GM12878 (cell line): ENCODE data around the gene SP8. TPM values are rescaled to one million over a fixed set of nuclear protein-coding genes. Genes with fewer than 3 reads are reported as not detected.
"Not testable (repeated sequence)": the region's sequence is repeated elsewhere in the genome, so short reads cannot be mapped to it uniquely, and the experiment has no call there.

Experiments
- ATAC-seq: fragments of 200-7000 bp; cut with Tn5 transposase; 3 replicates; pipeline ENCODE4 v1.9.1; 2020; ENCODE audit warnings: mild to moderate bottlenecking, moderate library complexity
- BruUV-seq: library from RNA; stranded (reverse); fragments of 400-500 nt; replicated peaks from 2 replicates; lab custom pipeline; 2021; lab: Mats Ljungman, UMichigan
- CTCF ChIA-PET: fragments of 300-600 bp; sonication (Branson Sonifier 250); formaldehyde crosslinking; extraction: SDS; loops from one replicate; lab custom pipeline; 2021; ENCODE audit warnings: inconsistent platforms; lab: Yijun Ruan, JAX
- POLR2A ChIA-PET: fragments of 350-600 bp; formaldehyde crosslinking; extraction: SDS; loops from one replicate; lab custom pipeline; 2021; ENCODE audit warnings: inconsistent platforms; lab: Charles Lee
- RAD21 ChIA-PET: fragments of 300-600 bp; sonication (Branson Sonifier 250); formaldehyde crosslinking; loops from one replicate; lab custom pipeline; 2023; ENCODE audit warnings: antibody characterized with exemption; ENCODE audit not compliant: unreplicated experiment; lab: Charles Lee
- SMC1A ChIA-PET: fragments of 300-600 bp; sonication (Branson Sonifier 250); formaldehyde crosslinking; loops from one replicate; lab custom pipeline; 2023; ENCODE audit not compliant: unreplicated experiment, uncharacterized antibody; lab: Charles Lee
- DNase-seq: peaks from one replicate; pipeline ENCODE4 v3.0.0-alpha.2; 2011; ENCODE audit warnings: low read depth, low spot score
- FAIRE-seq: peaks from 3 replicates; lab custom pipeline; 2011; peaks lifted over from hg19 to GRCh38; lab: Jason Lieb, UNC
- H2AFZ ChIP-seq: 2 replicates; pipeline ENCODE4 v1.6.0; 2011; ENCODE audit warnings: low read depth, low read length, control low read depth; ENCODE audit not compliant: control insufficient read depth
- H3K27ac ChIP-seq: 2 replicates; pipeline ENCODE4 v1.5.1; 2011; ENCODE audit warnings: control low read depth; ENCODE audit not compliant: control insufficient read depth, insufficient read depth
- H3K27me3 ChIP-seq, 2 experiments: replicated peaks in 1 of 2; 2 replicates each; pipeline versions ENCODE4 v1.6.0 to v1.6.1; 2011; ENCODE audit warnings: low read length in 1 of 2; ENCODE audit not compliant: control insufficient read depth in 2 of 2, insufficient read depth in 2 of 2
- H3K36me3 ChIP-seq, 2 experiments: 2 replicates each; pipeline ENCODE4 v1.5.1; 2011; ENCODE audit warnings: low read length in 1 of 2; ENCODE audit not compliant: control insufficient read depth in 2 of 2, insufficient read depth in 2 of 2
- H3K4me1 ChIP-seq: 2 replicates; pipeline ENCODE4 v1.6.1; 2011; ENCODE audit warnings: mild to moderate bottlenecking, low read length, moderate library complexity, mixed read lengths; ENCODE audit not compliant: control insufficient read depth, insufficient read depth
- H3K4me2 ChIP-seq: 2 replicates; pipeline ENCODE4 v1.6.0; 2011; ENCODE audit warnings: control low read depth; ENCODE audit not compliant: control insufficient read depth, insufficient read depth
- H3K4me3 ChIP-seq: fragments of 200-600 bp; sonication (generic); 2 replicates; pipeline ENCODE4 v1.5.1; 2016
- H3K79me2 ChIP-seq: 2 replicates; pipeline ENCODE4 v1.6.0; 2011; ENCODE audit warnings: low read length; ENCODE audit not compliant: control insufficient read depth, insufficient read depth
- H3K9ac ChIP-seq: 2 replicates; pipeline ENCODE4 v1.8.0; 2011; ENCODE audit warnings: low read length, control low read depth, mixed read lengths; ENCODE audit not compliant: control insufficient read depth, insufficient read depth
- H3K9me3 ChIP-seq: replicated peaks from 3 replicates; pipeline ENCODE4 v1.5.1; 2011; ENCODE audit warnings: mild to moderate bottlenecking, low read length; ENCODE audit not compliant: control insufficient read depth, insufficient read depth
- H4K20me1 ChIP-seq: 2 replicates; pipeline ENCODE4 v1.6.0; 2011; ENCODE audit not compliant: control insufficient read depth, insufficient read depth
- ATF3 ChIP-seq: IDR thresholded peaks from 2 replicates; pipeline ENCODE4 v1.6.1; 2011; ENCODE audit warnings: low read depth, mild to moderate bottlenecking, low read length, moderate library complexity, borderline replicate concordance; ENCODE audit errors: extremely low read depth
- BHLHE40 ChIP-seq, 2 experiments: fragments of 450-650 bp in 1 of 2; IDR thresholded peaks; 2 replicates each; pipeline ENCODE4 v1.6.1; 2011 to 2017; ENCODE audit warnings: low read depth in 2 of 2, borderline replicate concordance in 1 of 2, improper control_type of control experiment in 1 of 2, low read length in 1 of 2, mild to moderate bottlenecking in 1 of 2
- EZH2 ChIP-seq: IDR thresholded peaks from 2 replicates; pipeline ENCODE4 v1.6.1; 2012; ENCODE audit warnings: low read depth, mild to moderate bottlenecking, control low read depth, inconsistent platforms, low read length, borderline replicate concordance; ENCODE audit not compliant: control insufficient read depth
- IRF3 ChIP-seq: fragments of 450-650 bp; IDR thresholded peaks from 2 replicates; pipeline ENCODE4 v1.6.1; 2014; ENCODE audit warnings: mild to moderate bottlenecking
- RELB ChIP-seq: fragments of 450-650 bp; IDR thresholded peaks from 2 replicates; pipeline ENCODE4 v1.6.1; 2017; ENCODE audit warnings: low read depth, mild to moderate bottlenecking, moderate library complexity
- WGBS: methylation state at CpG from one replicate; pipeline ENCODE4 v1.1.6; 2016; ENCODE audit warnings: low lambda C conversion rate; ENCODE audit not compliant: insufficient replicate concordance, insufficient coverage; ENCODE audit errors: missing lambda C conversion rate; 5-methylcytosine and 5-hydroxymethylcytosine counted together
- in situ Hi-C: fragments of 300-500 bp; cut with MboI; formaldehyde crosslinking; loops from 9 replicates; pipeline ENCODE4 v1.14.3; 2018; ENCODE audit warnings: mixed read lengths
- intact Hi-C: fragments of 100-400 bp; cut with micrococcal nuclease; formaldehyde crosslinking; loops from one replicate; pipeline ENCODE4 v1.14.2; 2022; ENCODE audit not compliant: unreplicated experiment
- polyA plus RNA-seq, 11 experiments: library from polyadenylated mRNA; depleted of rRNA in 4 of 11; unstranded in 6 of 11; stranded (reverse) in 5 of 11; fragments of >200 nt; fragmentation: Nextera tagmentation in 4 of 11; fragmentation: Illumina TruSeq in 1 of 11; extraction: Ambion mirVana in 4 of 11; extraction: Trizol in 1 of 11; gene quantifications; 1 replicate in 1 of 11; 2 replicates in 10 of 11; pipeline versions ENCODE4 v1.2.1 to v1.2.3, GENCODE V29; 2011 to 2016; ENCODE audit warnings: inconsistent platforms in 2 of 11, missing spikeins in 2 of 11, low read depth in 1 of 11
- total RNA-seq, 4 experiments: library from RNA; depleted of rRNA in 3 of 4; stranded (reverse); fragments of >200 nt in 3 of 4; fragmentation: Illumina TruSeq in 1 of 4; extraction: Trizol in 1 of 4; gene quantifications; 2 replicates each; pipeline versions ENCODE4 v1.2.1 to v1.2.3, GENCODE V29; 2013 to 2021

The SP8 gene
- total and polyA plus RNA-seq, 10 of the 15 experiments (the other 5 are each of a cell fraction or from before 2014, with no cell fraction given): not detected

GRCh38 chr7:20826243-20826642, 39.6 kb upstream of the SP8 start (continued):
- TF ChIP-seq EZH2: no peak
- TF ChIP-seq IRF3: no peak

GRCh38 chr7:20825555-20825954, 38.9 kb upstream of the SP8 start:
- H3K36me3 ChIP-seq: no peaks in the 10 kb centered on the region
- H2AFZ ChIP-seq: no peak overlapping the region
- ChIA-PET SMC1A (interaction anchor here (0.7 to 1.5 kb wide), 2 partner anchors 8 to 11 kb away, joined by 3 to 5 read pairs; no protein-coding TSS in a partner anchor), RAD21 (no interaction called here), CTCF (interaction anchor here (0.8 kb wide), 1 partner anchor 941 kb away, joined by 4 read pairs; no protein-coding TSS in a partner anchor), POLR2A (no interaction called here)
- H3K9me3 ChIP-seq: no peaks in the 10 kb centered on the region
- BruUV-seq: no TSS peak
- DNase-seq (no peak), ATAC-seq (0 out of 3 replicates have a peak, but pooled peaks have one; percentile 27), FAIRE-seq (no peak)
- WGBS: 47% methylated on average over 2 of the region's 2 CpGs
- H3K4me1 ChIP-seq: no peaks in the 10 kb centered on the region
- in situ Hi-C loops: no loop called here
- TF ChIP-seq RELB (peak; percentile 65), ATF3 (no peak), BHLHE40 (IDR thresholded peaks at IDR 0.05; ENCODE audit: borderline replicate concordance in 1 of 2, low read depth in 2 of 2, low read length in 1 of 2) (peak in 1 of 2 experiments; percentile 34; a peak in 1 of 4 replicates)
- H3K27ac ChIP-seq: no peak overlapping the region
- H4K20me1 ChIP-seq: no peaks in the 10 kb centered on the region
- intact Hi-C loops: no loop called here
- no peak overlapping the region for H3K9ac ChIP-seq
- no peaks in the 10 kb centered on the region for H3K79me2 ChIP-seq
- H3K27me3 ChIP-seq: no peaks in the 10 kb centered on the region; a peak in 1 of 4 replicates
- no peak overlapping the region for H3K4me2 ChIP-seq
- H3K4me3 ChIP-seq: no peak overlapping the region

GRCh38 chr7:20821390-20821789, 34.7 kb upstream of the SP8 start:
- in situ Hi-C loops, intact Hi-C loops: not testable (repeated sequence)
- 50% methylated on average over 3 of the region's 3 CpGs for WGBS

More at GRCh38 chr7:20821390-20821789, 34.7 kb upstream of the SP8 start:
- H3K36me3 ChIP-seq, DNase-seq, SMC1A ChIA-PET, H3K9me3 ChIP-seq, H3K79me2 ChIP-seq, BruUV-seq, H4K20me1 ChIP-seq, ATAC-seq, FAIRE-seq, RAD21 ChIA-PET, H3K27me3 ChIP-seq, H3K27ac ChIP-seq, H3K4me2 ChIP-seq, CTCF ChIA-PET, H3K4me3 ChIP-seq, POLR2A ChIA-PET, H3K4me1 ChIP-seq, H2AFZ ChIP-seq, H3K9ac ChIP-seq: not testable (repeated sequence)
